GM18951 (cell line): ENCODE measurements around the gene MRPL50.
"Not testable (repeated sequence)": the region's sequence is repeated elsewhere in the genome, so short reads cannot be mapped to it uniquely, and the experiment has no call there.

Source experiments
- POLR2A ChIP-seq: IDR thresholded peaks from 4 replicates; pipeline ENCODE4 v1.6.1; 2011; ENCODE audit warnings: mild to moderate bottlenecking; ENCODE audit not compliant: insufficient read length, insufficient read depth; ENCODE audit errors: extremely low read depth
- in situ Hi-C: fragments of 300-500 bp; cut with MboI; formaldehyde crosslinking; loops from one replicate; pipeline ENCODE4 v1.12.0; 2022; ENCODE audit warnings: low sequenced_read_pairs, mixed read lengths, inconsistent platforms; ENCODE audit not compliant: unreplicated experiment

The MRPL50 gene

GRCh38 chr9:101403516-101404285, 5.3 kb upstream of the MRPL50 start:
- in situ Hi-C loops = no loop called here
- TF ChIP-seq POLR2A = no peak

GRCh38 chr9:101400120-101400519, 1.7 kb upstream of the MRPL50 start:
- in situ Hi-C loops = no loop called here
- no peak for TF ChIP-seq POLR2A

- TF ChIP-seq POLR2A = no peak
- in situ Hi-C loops = no loop called here
Measured at GRCh38 chr9:101399643-101399970, 1.2 kb upstream of the MRPL50 start.

- TF ChIP-seq POLR2A = no peak
- in situ Hi-C loops = no loop called here
Measured at GRCh38 chr9:101398930-101399642, 668 bp upstream of the MRPL50 start.

- no peak for TF ChIP-seq POLR2A
- in situ Hi-C loops = no loop called here
Measured at GRCh38 chr9:101397746-101398067, 711 bp downstream of the MRPL50 start.

GRCh38 chr9:101394687-101395086, 3.7 kb downstream of the MRPL50 start:
- TF ChIP-seq POLR2A = no peak
- in situ Hi-C loops = no loop called here

GRCh38 chr9:101393135-101393534, 5.3 kb downstream of the MRPL50 start:
- TF ChIP-seq POLR2A = no peak
- in situ Hi-C loops = no loop called here

GRCh38 chr9:101388507-101388993, 9.9 kb downstream of the MRPL50 start:
- in situ Hi-C loops = no loop called here
- no peak for TF ChIP-seq POLR2A

GRCh38 chr9:101387871-101388506, 10.4 kb downstream of the MRPL50 start:
- in situ Hi-C loops = no loop called here
- TF ChIP-seq POLR2A = no peak

- in situ Hi-C loops = not testable (repeated sequence)
Measured at GRCh38 chr9:101384873-101385536, 13.4 kb downstream of the MRPL50 start, which contains the start of gene BAAT. TSS of gene BAAT (minus strand) at chr9:101385006. CDS start at chr9:101371404, 13,602 bp downstream.

GRCh38 chr9:101383361-101383760, 15.1 kb downstream of the MRPL50 start:
- TF ChIP-seq POLR2A = no peak
- in situ Hi-C loops = no loop called here

GRCh38 chr9:101381833-101382342, 16.5 kb downstream of the MRPL50 start:
- no peak for TF ChIP-seq POLR2A
- in situ Hi-C loops = no loop called here

GRCh38 chr9:101381118-101381517, 17.3 kb downstream of the MRPL50 start:
- no peak for TF ChIP-seq POLR2A
- in situ Hi-C loops = no loop called here
